ENCODE measurements around the gene IFIT3.

- TF ChIP-seq FOXP2 (optimal IDR thresholded peaks at IDR 0.05; ENCODE audit: control extremely low read depth, extremely low read length, insufficient read depth) (no peak), POLR2AphosphoS5 (IDR thresholded peaks at IDR 0.05; ENCODE audit: borderline replicate concordance, low read depth, low read length) (no peak)
Measured at GRCh38 chr10:89352802-89353201, 25.0 kb downstream of the IFIT3 start.
